GM18873 (cell line): ENCODE data around the gene LDLRAD4.

Experiments used
- ATAC-seq: cut with Tn5 transposase; IDR thresholded peaks from one replicate; pipeline ENCODE4 v1.9.1; 2021; ENCODE audit warnings: mild to moderate bottlenecking, moderate library complexity, moderate number of reproducible peaks; ENCODE audit not compliant: unreplicated experiment, low FRiP score

LDLRAD4 gene

DNA sequence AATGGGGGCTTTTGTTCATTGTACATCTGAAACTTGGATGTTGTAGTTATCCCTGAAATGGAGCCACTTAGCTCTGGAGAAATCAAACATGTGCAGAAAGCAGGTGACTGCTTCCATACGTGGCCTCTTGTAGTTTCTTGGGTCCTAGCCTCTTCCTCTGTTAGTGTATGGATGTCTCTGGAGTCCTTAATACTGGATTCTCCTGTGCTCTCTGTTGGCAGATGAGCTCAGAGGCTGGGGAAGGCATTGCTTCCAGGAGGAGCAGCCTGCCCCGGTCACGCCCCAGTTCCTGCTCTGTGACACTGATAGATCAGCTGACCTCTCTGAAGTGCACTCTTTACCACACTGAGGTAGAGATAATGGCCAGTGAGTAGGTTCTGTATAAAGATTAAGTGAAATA is 176.2 kb downstream of the LDLRAD4 start:
- no peak for ATAC-seq

DNA sequence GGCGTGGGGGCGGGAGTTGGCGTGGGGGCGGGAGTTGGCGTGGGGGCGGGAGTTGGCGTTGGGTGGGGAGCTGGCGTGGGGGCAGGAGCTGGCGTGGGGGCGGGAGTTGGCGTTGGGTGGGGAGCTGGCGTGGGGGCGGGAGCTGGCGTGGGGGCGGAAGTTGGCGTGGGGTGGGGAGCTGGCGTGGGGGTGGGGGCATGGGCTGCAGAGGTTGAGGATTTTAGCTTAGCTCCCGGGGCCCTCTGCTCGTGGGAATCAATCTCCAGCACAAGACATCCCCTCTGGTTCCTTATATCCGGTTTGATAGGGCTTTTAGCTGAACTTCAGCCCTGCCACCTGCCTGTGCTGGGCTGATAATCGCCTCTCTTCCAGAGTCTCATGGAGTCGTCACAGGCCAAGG is 177.0 kb downstream of the LDLRAD4 start:
- no peak for ATAC-seq

DNA sequence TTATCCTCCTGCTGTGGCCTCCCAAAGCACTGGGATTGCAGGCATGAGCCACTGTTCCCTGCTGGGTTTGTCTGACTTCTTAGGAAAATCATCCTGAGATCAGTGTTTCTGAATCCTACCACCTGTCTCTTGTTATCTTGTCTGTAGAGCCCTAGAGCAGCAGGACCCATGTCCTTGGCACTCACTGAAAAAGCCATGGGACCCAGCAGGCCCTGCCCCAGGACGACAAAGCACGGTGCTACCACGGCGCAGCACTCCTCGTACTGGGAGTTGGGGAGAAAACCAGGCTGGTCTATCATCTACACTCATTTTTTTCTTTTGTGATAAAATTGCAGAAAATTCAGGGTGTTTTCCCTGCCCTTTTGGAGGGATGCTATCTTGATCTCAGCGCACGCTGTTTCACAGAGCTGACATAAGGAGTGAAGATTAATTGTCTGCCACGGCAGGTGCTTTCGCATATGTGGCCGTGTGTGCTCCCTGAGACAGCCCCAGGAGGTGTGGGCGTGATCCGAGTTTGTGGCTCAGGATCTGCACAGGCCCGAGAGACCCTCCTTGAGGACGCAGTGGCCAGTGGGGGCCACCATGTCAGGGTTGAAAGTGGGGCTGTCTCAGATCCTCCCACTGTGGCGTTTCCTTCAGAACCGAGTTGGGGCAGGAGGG is 179.1 kb downstream of the LDLRAD4 start:
- no peak for ATAC-seq

DNA sequence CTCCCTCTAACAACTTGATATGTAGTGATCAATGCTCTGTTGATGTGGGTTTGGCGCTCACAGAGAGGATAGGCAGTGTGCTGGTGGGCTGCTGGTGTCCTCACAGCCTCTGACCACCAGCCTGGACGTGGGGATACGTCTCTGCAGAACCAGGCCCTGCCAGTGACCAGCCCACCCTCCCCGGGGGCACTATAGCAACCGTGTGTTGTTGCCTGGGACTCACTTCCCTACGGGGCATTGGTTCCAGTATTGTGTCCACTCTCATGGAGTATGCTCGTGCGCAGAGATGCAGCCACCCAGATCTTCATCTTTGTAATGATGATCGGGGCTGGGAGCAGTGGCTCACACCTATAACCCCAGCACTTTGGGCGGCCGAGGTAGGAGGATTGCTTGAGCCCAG is 180.1 kb downstream of the LDLRAD4 start:
- ATAC-seq: no peak

DNA sequence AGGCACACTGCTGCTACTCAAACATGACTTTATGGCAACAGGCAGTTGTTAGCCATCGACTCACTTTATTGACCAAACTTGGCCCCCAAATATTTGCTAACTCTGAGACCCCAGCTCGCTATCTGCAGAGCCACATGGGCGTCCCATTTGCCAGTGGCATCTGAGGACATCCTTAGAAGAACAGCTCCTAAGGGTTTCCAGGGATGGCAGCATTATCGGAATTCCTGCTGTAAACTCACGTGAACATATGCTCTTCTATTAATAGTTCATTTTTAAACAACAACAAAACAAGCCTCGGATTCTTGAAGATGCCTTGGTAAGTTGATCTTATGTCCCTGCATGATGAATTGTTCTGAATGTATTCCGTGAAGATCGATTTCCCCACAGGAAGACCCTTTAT is 181.0 kb downstream of the LDLRAD4 start:
- ATAC-seq: no peak

DNA sequence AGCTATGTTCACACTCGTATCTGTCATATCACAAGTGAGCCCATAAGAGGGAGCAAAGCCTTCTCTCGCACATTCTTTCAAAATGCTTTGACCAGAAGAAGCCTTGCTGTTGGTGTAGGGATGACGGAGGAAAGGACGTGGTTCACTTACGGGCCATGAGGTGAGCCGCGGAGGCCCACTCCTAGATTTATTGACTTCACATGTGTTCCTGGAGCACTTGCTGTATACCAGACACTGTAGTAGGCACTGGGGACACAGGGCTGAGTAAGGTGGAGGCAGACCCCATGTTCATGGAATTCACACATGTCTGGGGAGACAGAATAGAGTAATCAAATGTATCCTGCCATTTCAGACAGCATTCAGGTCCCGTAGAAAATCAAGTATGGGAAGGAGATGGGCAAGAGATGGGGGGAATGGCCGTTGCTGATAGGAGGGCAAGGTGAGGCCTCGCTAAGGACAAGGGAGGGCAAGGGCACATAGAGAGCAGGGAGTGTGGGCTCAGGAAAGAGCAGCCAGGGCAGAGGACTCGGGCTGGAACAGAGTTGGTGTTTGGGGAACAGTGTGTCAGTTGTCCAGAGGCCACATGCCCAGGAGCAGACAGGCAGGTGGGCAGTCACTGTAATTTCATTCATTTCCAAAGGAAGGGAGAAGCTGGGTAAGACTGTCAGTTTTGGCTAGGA is 182.2 kb downstream of the LDLRAD4 start:
- ATAC-seq: no peak

DNA sequence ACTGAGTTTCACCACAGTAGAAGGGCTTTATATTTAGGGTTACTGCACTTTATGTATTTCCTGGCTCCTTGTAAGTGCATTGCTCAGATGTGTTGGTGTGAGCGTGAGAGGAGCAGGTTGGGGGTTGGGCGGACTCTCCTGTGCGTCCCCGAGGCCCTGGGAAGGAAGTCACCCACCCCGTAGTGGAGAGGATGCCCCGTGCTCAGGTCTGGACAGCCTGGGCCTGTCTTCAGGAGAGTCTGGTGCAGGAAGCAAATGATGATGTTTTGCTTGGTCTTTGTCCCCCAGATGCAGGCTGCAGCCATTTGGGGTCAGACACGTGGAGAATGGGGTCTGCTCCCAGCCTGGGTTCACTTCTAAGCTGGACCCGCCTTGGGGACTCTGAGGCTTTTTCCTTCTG is 182.8 kb downstream of the LDLRAD4 start:
- ATAC-seq: no peak

DNA sequence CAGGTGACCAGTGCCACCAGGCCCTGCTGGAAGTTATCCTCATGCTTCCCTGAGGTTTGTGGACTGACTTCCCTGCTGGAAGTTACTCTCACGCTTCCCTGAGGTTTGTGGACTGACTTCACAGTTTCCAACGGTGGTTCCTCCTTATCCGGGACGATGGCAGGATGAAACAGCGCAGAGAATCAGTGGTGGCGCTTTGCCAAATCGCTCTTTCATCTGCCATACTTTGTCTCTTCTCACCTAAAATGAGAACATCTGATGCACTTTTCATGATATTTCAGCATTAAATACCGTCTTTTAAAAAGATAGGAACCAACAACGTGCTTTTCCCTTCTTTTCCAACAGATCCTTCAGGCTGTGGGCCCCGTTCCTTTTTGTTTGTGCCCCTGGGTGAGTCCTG is 183.3 kb downstream of the LDLRAD4 start:
- no peak for ATAC-seq

DNA sequence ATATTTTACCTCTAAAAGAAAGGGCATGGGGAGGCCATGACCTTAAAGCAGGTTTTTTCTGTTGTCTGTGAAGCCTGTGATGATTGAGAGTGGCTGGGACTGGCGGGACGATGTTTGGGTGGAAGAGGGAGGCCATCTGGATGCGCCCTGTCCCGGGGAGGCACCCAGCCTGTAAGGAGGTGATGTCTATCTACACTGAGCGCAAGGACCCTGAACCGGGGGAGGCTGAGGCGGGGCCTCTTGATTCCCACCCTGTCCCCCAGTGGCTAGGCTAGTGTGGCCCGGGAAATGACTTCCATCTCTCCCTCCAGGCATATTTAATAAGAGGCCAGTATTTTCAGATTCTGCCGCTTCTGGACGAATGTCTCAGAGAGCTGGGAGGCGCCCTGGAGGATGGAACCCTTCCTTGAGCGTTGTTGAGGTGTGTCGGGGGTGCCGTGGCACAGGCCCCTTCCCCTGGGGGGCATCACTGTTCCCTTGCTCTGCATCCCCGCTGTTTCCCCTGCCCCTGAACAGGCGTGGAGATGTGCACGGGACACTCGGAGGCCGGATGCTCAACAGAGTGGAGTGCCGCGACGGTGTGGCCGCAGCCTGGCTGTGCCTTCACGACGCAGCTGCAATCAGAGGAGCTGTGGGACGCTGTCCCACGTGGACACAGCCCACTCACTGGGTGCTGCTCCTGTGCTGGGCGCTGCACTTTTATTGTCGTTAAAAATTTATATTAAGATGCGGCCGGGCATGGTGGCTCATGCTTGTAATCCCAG is 185.4 kb downstream of the LDLRAD4 start:
- no peak for ATAC-seq

DNA sequence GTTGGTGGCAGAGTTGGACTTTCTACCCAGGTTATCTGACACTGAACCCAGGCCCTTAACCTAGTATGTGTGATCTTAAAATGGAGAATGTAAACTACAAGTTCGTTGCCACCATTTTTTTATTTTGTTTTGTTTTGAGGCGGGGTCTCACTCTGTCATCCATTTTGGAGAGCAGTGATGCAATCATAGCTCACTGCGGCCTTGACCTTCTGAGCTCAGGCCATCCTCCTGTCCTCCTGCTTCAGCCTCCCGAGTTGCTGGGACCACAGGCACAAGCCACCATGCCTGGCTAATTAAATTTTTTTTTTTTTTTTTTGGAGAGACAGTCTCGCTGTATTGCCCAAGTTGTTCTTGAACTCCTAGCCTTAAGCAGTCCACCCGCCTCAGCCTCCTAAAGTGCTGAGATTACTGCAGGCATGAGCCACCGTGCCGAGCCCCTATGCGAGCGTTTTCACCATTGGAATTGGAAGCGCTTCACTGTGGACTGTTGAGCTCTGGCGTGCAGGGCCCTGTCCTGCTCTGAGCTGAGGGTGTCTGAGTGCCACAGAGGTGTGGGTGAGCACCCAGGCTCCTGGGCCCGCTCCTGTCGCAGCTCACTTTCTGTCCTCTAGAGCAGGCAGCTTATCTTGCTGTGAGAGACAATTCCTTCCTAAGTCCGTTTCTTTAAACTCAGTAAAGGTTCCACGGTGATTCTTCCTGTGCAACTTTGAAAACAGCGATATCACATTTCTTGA is 186.9 kb downstream of the LDLRAD4 start:
- no peak for ATAC-seq

DNA sequence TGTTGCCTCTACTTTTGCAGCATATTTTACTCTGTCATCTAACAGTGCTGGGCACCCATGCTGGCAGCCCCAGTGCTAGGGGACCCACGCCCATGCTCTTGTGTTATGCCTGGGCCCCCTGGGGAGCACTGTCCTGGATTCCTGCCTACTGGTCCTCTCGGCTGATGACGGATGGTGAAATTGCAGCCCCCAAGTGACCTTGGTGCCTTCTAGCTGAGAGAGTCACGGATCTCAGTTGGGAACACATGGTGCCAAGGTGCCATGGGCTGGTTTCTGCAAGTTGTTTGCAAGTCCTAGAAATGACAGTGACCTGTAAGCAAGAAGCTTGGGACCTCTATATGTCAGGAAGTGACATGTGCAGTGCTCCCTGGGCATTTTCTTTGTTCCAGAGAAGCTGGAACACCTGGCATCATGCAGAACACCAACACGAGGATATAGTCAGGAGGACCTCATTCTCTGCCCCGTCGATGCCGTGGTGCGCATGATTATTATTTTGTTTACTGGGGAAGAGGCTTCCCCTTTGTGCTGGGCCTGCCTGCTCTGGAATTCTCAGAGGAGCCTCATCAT is 187.6 kb downstream of the LDLRAD4 start:
- no peak for ATAC-seq

DNA sequence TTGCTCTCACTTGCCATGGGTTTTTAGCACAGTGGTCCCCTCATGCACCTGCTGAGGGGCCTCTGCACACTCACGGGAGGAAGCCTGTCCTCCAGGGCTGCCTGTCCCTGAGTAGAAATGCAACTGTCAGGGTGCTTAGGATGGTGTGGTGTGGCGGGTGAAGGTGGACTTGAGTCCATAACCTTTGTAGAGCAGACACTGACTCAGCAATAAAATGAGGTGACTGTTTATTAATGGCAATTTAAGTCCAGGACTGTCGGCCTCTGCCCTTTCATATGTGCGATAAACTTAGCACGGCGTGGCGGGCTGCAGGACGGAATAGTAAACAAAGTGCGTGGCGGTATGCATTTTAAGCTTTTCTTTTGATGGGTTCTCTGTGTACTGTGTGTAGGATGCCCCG is 188.2 kb downstream of the LDLRAD4 start:
- ATAC-seq: no peak

DNA sequence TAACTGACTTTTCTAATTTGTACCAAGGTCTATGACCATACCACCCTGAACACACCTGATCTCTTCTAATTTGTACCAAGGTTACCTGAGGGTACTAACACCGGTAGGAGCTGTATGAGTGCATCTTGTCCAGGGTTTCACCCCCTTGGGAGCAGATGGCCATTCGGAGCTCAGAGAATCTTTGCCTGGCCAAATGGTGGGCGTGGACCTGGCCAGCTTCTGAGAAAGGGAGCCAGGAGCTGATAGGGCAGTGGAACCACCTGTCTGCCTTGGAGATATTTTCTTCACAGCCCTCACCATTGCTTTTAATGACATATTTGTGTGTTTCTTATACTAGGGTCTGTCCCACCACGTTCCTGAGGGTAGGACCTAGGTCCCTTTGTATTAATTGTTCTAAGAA is 188.9 kb downstream of the LDLRAD4 start:
- ATAC-seq: no peak

DNA sequence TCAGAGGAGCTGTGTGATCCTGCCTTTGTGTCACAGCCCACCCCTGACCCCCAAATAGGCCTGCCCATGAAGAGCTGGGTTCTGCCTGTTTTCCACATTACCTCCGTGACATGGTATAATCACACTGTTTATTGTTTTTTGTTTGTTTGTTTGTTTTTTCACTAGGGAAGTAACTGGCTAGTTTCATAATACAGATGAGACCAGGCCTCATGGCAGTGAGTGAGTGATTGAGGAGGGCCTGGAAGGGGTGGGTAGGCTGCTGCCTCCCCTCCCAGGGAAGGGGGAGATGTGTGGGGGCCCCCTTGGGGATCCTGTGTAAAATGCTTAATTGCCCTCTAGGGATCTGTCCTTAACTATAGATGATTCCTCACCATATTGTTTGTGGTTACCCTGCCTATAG is 190.5 kb downstream of the LDLRAD4 start:
- no peak for ATAC-seq

DNA sequence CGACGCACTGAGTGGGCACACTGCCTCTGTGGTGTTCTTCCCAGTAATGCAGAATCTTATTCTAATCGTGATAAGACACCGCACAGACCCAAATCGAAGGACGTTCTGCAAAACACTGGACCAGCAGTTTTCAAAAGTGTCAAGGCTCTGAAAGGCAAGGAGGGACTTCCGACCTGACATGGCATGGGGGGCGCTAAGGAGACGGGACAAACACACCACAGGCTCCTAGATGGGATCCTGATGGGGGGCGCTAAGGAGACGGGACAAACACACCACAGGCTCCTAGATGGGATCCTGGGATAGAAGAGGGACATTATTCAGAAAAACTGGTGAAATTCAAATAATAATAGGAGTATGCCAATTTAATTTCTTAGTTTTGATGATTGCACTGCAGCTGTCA is 191.4 kb downstream of the LDLRAD4 start:
- ATAC-seq: no peak

DNA sequence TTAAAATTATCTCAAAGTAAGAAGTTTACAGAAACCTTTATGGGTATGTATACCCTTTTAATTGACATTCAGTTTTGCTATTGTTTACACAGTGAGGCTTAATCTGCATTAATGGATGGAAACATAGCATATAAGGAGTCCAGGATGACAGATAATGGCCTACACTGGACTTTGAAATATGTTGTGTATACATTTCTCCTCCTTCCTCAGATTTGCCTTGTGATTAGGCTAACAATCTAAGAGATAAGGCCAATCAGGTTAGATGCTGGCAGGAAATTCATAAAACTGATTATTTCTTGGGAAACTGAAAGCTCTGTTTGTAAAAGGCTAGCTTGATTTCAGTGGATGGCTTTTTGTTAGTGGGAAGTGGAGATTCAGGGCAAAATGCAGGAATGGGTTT is 191.9 kb downstream of the LDLRAD4 start:
- ATAC-seq: no peak

DNA sequence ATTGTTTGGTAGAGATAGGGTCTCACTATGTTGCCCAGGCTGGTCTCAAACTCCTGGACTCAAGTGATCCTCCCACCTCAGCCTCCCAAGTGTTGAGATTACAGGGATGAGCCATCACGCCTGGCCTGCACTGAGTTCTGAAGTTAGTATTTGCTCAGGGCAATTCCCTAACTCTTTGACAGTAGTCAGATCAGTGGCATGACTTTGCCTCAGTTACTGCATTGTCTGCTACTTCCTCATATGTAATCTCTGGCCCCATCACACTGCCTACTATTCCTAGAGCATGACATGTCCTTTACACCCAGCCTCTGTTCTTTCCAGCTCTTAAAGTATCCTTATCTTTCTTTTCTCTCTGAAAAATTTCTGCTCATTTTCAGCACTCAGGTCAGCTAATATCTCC is 193.5 kb downstream of the LDLRAD4 start:
- ATAC-seq: no peak

DNA sequence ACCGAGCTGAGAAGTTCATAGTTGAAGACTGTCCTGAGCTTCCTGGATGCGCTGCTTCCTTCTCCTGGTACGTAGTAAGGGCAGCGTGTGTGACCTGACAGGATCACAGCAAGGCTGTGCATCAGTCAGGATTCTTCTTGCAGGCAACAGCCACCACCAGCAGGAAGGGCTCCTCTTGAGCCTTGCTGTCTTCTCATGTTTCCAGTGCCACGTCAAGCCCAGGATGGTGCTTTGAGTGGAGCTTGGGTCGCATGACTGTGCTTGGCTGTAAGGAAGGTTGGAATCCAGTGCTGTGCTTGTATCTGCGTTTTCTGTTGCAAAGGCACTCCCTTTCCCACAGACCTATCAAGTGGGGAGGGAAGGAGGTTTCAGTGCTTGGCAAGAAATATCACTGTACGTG is 194.3 kb downstream of the LDLRAD4 start:
- no peak for ATAC-seq

DNA sequence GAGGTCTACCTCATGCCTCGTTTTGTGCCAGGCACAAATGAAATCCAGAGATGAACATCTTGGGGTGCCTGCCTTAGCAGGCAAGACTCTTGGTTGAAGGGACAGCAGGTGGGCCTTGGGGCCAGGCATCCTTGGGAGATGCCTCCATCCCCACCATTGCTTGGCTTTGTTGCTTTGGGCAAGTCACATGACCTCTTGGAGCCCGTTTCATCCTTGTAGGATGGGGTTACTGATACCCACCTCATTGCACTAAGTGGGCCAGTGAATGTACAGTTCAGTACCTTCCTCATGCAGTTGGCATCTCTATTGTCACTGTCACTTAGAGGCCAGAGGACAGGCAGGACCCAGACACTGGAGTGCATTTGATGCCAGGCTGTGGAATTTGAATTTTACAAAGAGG is 195.5 kb downstream of the LDLRAD4 start:
- ATAC-seq: no peak

DNA sequence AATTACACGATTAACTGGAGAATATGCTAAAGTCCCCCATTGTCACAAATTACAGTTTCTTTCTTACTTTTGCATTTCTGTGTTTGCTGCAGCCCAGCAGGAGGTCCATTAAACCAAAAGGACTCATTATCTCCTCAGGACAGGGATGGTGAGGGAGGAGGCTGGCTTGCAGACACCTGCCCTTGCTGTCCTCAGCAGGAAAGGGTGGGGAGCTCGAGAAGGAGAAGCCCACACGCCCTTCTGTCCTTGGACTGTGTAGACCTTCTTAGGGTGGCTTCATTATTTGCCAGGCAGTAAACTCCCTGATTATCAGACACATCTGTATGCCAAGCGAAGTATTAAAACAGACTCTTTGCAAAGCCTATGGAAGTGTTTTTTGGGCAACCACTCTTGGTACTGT is 196.0 kb downstream of the LDLRAD4 start:
- no peak for ATAC-seq

DNA sequence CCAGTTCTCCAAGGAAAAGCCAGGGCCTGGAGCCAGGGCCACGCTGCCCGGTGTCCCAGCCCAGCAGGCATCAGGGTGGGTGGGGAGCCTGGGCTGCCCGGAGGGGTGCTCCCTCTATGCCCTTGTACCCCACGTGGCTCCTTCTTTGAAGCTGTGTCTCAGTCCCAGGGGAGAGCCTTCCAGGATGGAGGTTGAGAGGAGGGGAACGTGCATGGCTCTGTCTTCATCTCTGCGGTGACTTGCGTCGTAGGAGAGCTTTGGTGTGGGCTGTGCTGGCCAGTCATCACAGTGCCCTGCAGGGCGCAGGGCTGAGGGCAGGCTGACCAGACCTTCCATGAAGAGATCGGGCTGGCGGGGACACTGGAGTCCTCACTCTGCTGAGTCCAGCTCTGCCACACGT is 197.2 kb downstream of the LDLRAD4 start:
- ATAC-seq: no peak
